Measurements from ENCODE around the gene LMBR1L. TPM values are rescaled to one million over a fixed set of nuclear protein-coding genes. Genes with fewer than 3 reads are reported as not detected.
A peak's percentile ranks its signal among the peaks of the same experiment; 100 is the strongest.

The LMBR1L gene
- total and polyA plus RNA-seq, 2 of the 13 experiments (the other 11 are each of a cell fraction or from before 2014, with no cell fraction given), result 12.2 to 65.9 TPM

GRCh38 chr12:49060237-49061156 is 50.1 kb downstream of the LMBR1L start, which contains the start of gene KMT2D (continued):
- TF ChIP-seq ARID4A (CRISPR knock-in tag; IDR thresholded peaks at IDR 0.05; ENCODE audit: borderline replicate concordance) (peak; percentile 97), ZNF605 (CRISPR knock-in tag; IDR thresholded peaks at IDR 0.05) (peak; percentile 95), ZNF337 (CRISPR knock-in tag; IDR thresholded peaks at IDR 0.05; ENCODE audit: borderline replicate concordance, low read depth) (no peak), EP300 (IDR thresholded peaks at IDR 0.05; ENCODE audit: low read depth in 2 of 2, low read length in 2 of 2) (0 out of 4 replicates have a peak, but pooled peaks of 1 of the 2 experiments have one; percentile 44), EP300 (CRISPR knock-in tag; IDR thresholded peaks at IDR 0.05; ENCODE audit: borderline replicate concordance) (peak; percentile 73), RXRA (CRISPR knock-in tag; IDR thresholded peaks at IDR 0.05) (peak; percentile 64), ZNF644 (CRISPR knock-in tag; IDR thresholded peaks at IDR 0.05; ENCODE audit: low read depth) (no peak), ERF (CRISPR knock-in tag; IDR thresholded peaks at IDR 0.05) (peak; percentile 66; the same call in 1 of the 2 replicates), ZNF879 (CRISPR knock-in tag; IDR thresholded peaks at IDR 0.05) (no peak), ZNF788 (CRISPR knock-in tag; IDR thresholded peaks at IDR 0.05; ENCODE audit: borderline replicate concordance) (peak; percentile 94), ZNF296 (CRISPR knock-in tag; conservative IDR thresholded peaks at IDR 0.05) (no peak; the same call in 1 of the 2 replicates)
- TF ChIP-seq, protein P1, sequence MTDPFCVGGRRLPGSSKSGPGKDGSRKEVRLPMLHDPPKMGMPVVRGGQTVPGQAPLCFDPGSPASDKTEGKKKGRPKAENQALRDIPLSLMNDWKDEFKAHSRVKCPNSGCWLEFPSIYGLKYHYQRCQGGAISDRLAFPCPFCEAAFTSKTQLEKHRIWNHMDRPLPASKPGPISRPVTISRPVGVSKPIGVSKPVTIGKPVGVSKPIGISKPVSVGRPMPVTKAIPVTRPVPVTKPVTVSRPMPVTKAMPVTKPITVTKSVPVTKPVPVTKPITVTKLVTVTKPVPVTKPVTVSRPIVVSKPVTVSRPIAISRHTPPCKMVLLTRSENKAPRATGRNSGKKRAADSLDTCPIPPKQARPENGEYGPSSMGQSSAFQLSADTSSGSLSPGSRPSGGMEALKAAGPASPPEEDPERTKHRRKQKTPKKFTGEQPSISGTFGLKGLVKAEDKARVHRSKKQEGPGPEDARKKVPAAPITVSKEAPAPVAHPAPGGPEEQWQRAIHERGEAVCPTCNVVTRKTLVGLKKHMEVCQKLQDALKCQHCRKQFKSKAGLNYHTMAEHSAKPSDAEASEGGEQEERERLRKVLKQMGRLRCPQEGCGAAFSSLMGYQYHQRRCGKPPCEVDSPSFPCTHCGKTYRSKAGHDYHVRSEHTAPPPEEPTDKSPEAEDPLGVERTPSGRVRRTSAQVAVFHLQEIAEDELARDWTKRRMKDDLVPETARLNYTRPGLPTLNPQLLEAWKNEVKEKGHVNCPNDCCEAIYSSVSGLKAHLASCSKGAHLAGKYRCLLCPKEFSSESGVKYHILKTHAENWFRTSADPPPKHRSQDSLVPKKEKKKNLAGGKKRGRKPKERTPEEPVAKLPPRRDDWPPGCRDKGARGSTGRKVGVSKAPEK (CRISPR knock-in tag; IDR thresholded peaks at IDR 0.05; ENCODE audit: borderline replicate concordance), result 0 out of 2 replicates have a peak, but pooled peaks have one; percentile 51
- TF ChIP-seq, protein P2, sequence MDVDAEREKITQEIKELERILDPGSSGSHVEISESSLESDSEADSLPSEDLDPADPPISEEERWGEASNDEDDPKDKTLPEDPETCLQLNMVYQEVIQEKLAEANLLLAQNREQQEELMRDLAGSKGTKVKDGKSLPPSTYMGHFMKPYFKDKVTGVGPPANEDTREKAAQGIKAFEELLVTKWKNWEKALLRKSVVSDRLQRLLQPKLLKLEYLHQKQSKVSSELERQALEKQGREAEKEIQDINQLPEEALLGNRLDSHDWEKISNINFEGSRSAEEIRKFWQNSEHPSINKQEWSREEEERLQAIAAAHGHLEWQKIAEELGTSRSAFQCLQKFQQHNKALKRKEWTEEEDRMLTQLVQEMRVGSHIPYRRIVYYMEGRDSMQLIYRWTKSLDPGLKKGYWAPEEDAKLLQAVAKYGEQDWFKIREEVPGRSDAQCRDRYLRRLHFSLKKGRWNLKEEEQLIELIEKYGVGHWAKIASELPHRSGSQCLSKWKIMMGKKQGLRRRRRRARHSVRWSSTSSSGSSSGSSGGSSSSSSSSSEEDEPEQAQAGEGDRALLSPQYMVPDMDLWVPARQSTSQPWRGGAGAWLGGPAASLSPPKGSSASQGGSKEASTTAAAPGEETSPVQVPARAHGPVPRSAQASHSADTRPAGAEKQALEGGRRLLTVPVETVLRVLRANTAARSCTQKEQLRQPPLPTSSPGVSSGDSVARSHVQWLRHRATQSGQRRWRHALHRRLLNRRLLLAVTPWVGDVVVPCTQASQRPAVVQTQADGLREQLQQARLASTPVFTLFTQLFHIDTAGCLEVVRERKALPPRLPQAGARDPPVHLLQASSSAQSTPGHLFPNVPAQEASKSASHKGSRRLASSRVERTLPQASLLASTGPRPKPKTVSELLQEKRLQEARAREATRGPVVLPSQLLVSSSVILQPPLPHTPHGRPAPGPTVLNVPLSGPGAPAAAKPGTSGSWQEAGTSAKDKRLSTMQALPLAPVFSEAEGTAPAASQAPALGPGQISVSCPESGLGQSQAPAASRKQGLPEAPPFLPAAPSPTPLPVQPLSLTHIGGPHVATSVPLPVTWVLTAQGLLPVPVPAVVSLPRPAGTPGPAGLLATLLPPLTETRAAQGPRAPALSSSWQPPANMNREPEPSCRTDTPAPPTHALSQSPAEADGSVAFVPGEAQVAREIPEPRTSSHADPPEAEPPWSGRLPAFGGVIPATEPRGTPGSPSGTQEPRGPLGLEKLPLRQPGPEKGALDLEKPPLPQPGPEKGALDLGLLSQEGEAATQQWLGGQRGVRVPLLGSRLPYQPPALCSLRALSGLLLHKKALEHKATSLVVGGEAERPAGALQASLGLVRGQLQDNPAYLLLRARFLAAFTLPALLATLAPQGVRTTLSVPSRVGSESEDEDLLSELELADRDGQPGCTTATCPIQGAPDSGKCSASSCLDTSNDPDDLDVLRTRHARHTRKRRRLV (CRISPR knock-in tag; IDR thresholded peaks at IDR 0.05), result peak; percentile 80
- TF ChIP-seq, protein P3, sequence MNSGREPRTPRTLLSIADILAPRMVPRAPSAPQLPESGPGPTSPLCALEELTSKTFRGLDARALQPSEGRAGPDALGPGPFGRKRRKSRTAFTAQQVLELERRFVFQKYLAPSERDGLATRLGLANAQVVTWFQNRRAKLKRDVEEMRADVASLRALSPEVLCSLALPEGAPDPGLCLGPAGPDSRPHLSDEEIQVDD (CRISPR knock-in tag; IDR thresholded peaks at IDR 0.05; ENCODE audit: borderline replicate concordance), result 0 out of 2 replicates have a peak, but pooled peaks have one; percentile 19
